Stimulated activated naive CD4-positive, alpha-beta T cell treated with Interleukin-2 at 50 U/mL for 16 hours (primary cell): Measurements from ENCODE around the gene TPST1.
"Not testable (repeated sequence)": the region's sequence is repeated elsewhere in the genome, so short reads cannot be mapped to it uniquely, and the experiment has no call there.

Source experiments
- DNase-seq: peaks from one replicate; lab custom pipeline; 2025; lab: John Stamatoyannopoulos, UW

Gene TPST1

GRCh38 chr7:66379542-66380160 lies 174.5 kb downstream of the TPST1 start:
- no peak for DNase-seq

- no peak for DNase-seq
These were observed 175.2 kb downstream of the TPST1 start for GRCh38 chr7:66380272-66380888.

GRCh38 chr7:66382182-66382923 lies 177.2 kb downstream of the TPST1 start:
- DNase-seq: not testable (repeated sequence)

GRCh38 chr7:66385191-66385905 lies 180.2 kb downstream of the TPST1 start:
- DNase-seq: not testable (repeated sequence)

DNA sequence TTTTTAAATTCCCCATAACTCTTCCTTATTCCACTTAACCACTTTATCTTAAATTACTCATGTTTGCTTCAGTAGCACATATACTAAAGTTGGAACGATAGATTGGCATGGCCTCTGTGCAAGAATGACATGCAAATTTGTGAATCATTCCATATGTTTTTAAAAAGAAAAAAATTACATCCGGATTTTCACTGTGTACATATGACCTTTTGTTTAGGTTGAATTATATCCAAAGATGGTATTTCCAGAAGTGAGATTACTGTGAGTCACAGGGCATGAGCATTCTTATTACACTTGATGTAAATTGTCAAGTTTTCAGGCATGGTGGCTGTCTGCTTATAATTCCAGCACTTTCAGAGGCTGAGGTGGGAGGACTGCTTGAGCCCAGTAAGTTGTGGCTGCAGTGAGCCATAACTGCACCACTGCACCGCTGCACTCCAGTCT lies 190.0 kb downstream of the TPST1 start:
- not testable (repeated sequence) for DNase-seq

- DNase-seq: not testable (repeated sequence)
These were observed 190.9 kb downstream of the TPST1 start for GRCh38 chr7:66396052-66396451.

DNA sequence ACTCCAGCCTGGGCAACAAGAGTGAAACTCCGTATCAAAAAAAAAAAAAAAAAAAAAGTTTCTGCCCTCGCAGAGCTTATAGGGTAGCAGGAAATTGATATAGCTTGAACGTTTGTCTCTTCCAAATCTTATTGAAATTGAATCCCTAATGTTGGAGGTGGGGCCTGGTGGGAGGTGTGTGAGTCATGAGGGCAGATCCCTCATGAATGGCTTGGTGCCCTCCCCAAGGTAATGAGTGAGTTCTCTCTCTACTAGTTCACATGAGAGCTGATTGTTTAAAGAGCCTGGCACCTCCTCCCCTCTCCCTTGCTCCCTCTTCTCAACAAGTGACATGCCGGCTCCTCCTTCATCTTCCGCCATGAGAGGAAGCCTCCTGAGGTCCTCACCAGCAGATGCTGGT lies 193.7 kb downstream of the TPST1 start:
- not testable (repeated sequence) for DNase-seq

- DNase-seq: no peak
These were observed 194.4 kb downstream of the TPST1 start for GRCh38 chr7:66399566-66399965.

- no peak for DNase-seq
These were observed 195.3 kb downstream of the TPST1 start for GRCh38 chr7:66400400-66400799.

GRCh38 chr7:66401126-66401525 lies 196.0 kb downstream of the TPST1 start:
- DNase-seq: not testable (repeated sequence)

GRCh38 chr7:66401932-66402331 lies 196.8 kb downstream of the TPST1 start:
- DNase-seq: not testable (repeated sequence)

GRCh38 chr7:66403564-66403963 lies 198.4 kb downstream of the TPST1 start:
- no peak for DNase-seq

DNA sequence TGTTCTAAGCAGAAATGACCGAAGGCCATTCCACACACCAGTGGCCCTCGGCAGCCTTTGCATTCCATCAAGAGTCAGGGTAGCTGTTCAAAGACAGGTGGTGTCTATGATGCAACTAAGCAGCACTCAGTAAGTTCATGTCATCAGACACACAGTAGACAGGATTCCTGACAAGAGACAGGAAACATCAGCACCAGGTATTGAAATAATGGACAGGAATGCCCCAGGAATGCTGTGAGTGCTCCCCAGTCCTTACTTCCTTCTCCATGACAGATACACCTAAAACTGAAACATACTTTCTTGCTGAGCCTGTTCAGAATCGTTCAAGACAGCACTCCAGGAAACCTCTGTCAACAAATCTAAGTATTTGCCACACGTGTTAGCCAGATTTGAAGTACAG lies 204.4 kb downstream of the TPST1 start:
- no peak for DNase-seq
